Prostate gland (tissue), 2 donors: Measurements from ENCODE around the gene KRT2.

Source experiments
- POLR2A ChIP-seq: fragments of 450-650 bp; IDR thresholded peaks from one replicate; pipeline ENCODE4 v1.6.1; 2016; ENCODE audit warnings: antibody characterized with exemption, mild to moderate bottlenecking
- TF ChIP-seq, protein P1 (sequence below), 4 experiments: fragments of 200-600 bp in 2 of 4; fragments of 450-650 bp in 2 of 4; sonication (generic) in 2 of 4; IDR thresholded peaks; 1 replicate in 3 of 4; 2 replicates in 1 of 4; pipeline ENCODE4 v1.5.1; 2016 to 2019; ENCODE audit warnings: antibody characterized with exemption in 4 of 4, mild to moderate bottlenecking in 2 of 4, moderate library complexity in 2 of 4

DNA sequence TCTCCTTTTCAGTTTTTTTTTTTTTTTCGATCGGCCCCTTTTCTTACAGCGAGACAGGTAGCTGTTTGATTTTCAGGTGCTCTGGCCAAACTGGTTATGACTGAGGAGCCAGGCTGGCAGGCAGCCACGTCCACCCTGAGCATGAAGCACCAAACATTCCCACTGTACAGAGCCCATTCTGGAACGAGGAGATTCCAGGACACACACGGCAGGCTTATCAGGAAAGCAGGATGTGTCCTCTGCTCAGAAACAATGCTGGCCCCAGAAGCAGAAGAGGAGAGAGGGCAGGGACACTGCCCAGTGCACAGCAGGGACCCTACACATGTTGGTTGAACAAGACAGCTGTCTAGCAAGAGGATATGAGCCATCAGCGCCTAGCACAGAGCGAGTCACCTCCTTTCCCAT, 3.7 kb upstream of the KRT2 start:
- TF ChIP-seq, protein P1, sequence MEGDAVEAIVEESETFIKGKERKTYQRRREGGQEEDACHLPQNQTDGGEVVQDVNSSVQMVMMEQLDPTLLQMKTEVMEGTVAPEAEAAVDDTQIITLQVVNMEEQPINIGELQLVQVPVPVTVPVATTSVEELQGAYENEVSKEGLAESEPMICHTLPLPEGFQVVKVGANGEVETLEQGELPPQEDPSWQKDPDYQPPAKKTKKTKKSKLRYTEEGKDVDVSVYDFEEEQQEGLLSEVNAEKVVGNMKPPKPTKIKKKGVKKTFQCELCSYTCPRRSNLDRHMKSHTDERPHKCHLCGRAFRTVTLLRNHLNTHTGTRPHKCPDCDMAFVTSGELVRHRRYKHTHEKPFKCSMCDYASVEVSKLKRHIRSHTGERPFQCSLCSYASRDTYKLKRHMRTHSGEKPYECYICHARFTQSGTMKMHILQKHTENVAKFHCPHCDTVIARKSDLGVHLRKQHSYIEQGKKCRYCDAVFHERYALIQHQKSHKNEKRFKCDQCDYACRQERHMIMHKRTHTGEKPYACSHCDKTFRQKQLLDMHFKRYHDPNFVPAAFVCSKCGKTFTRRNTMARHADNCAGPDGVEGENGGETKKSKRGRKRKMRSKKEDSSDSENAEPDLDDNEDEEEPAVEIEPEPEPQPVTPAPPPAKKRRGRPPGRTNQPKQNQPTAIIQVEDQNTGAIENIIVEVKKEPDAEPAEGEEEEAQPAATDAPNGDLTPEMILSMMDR (IDR thresholded peaks at IDR 0.05) = no peak
- TF ChIP-seq POLR2A = no peak
